HL-60/S4 treated with retinoic acid at 250 ng/mL for 4 days and 3 days (cell line): ENCODE results near the gene CPNE4.

Source experiments
- in situ Hi-C: fragments of 300-500 bp; cut with MboI; formaldehyde crosslinking; loops from 2 replicates; pipeline ENCODE4 v1.7.0; 2022; ENCODE audit warnings: low sequenced_read_pairs

The CPNE4 gene

GRCh38 chr3:132034486-132035464 lies at the start of gene CPNE4:
Gene CPNE4, minus strand, starts transcription at chr3:132035014.
- in situ Hi-C loops, result loop anchor here (25.0 kb wide), 1 partner anchor 997 kb away; the partner anchor contains the start of genes ASTE1 and NEK11

DNA sequence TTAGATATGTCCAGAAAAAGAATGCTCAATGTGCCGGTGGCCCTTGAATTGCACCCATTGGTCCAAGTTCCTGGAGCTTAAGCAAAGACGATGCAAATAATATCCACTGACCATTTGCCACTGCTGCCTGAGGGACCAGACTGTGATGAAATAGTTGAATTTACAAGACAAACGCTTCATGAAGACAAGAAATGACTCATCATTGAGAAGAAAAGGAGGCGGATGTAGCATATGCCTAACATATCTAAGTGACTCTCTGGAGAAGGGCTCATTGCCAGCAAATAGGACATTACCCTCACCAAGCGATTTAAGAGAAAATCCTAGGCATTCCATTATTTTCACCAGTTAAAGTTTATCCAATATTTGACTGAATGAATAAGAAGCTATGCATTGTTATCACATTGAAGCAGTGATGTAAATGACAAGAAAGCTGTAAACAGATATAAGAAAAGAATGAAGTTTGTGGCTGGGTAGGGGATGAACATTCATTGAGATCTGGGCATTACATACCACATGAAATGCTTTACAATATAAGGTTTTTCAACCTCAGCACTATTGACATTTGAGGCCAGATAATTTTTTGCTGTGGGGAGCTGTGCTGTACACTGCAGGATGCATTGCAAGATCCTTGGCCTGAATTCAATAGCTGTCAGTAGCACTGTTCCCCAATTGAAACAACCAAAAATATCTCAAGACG lies 48.9 kb upstream of the CPNE4 start:
- in situ Hi-C loops, result no loop called here

DNA sequence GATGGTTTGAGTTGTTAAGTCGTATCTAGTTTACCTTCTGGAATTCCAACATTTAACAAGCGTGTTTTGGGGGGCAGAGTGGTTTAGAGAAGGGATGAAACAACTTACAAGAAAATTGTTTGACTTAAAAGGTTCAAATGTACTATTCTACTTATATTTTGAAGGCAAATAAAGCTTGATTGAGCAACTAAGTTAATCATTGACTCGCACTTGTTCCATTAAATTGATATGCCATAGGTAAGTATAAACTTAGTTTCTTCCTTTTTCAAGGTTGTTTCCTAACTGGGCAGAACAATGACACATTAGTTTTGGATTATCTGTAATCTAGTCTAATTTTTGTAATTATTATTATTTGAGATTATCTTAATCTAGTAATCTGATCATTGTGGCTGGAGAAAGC lies 48.3 kb upstream of the CPNE4 start:
- in situ Hi-C loops, result no loop called here

GRCh38 chr3:132079147-132079546 lies 44.3 kb upstream of the CPNE4 start:
- in situ Hi-C loops, result no loop called here

- in situ Hi-C loops, result no loop called here
Observed at GRCh38 chr3:132073771-132074170, 39.0 kb upstream of the CPNE4 start.

DNA sequence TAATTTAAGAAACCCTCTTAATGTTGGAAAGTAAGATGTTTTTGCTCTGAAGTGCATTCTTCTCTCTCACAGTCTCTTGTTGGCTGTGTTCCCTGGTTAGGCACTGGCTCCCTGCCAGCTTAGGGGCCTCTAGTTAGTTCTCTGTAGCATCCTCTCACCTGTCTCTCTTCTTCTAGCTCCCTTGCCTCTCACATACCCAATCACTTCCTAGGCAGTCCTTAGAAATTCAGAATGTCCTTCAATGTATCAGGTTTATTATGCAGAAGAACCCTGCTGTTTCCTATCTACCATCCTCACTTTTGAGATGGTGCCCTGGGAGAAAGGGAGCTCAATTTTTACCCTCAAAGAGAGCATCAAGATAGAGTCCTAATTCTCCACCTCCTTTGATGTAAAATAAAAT lies 36.2 kb upstream of the CPNE4 start:
- in situ Hi-C loops, result no loop called here

DNA sequence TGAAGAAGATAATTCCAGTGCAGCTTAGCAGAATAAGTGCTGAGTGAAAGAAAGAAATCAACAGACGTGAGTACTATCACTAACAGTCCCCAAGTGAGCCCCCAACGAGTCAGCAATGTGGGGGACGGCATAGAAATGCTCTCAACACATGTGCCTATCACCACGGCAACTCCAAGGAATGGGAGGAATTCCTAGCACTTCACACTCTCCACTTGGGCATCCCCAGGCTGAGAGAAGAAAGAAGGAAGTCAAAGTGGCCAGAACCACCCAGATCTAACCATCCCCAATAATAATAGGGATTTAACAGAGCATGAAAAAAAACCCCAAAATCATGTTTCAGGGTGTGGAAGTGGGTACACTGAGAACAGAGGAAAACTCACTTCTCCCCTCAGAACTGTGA lies 29.3 kb upstream of the CPNE4 start:
- in situ Hi-C loops, result no loop called here

- in situ Hi-C loops, result no loop called here
Observed at GRCh38 chr3:132062535-132062934, 27.7 kb upstream of the CPNE4 start.

DNA sequence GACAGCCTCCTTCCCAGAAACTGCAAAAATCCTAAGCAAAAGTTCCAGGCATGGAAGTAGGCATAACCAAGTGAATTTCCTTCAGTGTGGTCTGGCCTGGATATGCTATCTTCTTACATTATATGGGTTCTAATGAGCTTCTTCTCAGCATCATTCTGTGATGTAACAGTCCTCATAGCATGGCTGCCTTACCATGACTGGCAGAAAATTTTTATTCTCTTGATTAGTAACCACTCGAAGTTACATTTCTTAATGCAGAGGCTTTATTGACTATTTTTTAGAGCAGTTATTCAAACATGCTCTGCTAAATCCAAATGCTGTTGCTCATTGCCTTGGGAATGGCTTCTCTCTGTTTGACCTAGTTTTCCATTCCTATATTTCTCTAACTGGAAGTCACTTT lies 21.1 kb upstream of the CPNE4 start:
- in situ Hi-C loops, result no loop called here

DNA sequence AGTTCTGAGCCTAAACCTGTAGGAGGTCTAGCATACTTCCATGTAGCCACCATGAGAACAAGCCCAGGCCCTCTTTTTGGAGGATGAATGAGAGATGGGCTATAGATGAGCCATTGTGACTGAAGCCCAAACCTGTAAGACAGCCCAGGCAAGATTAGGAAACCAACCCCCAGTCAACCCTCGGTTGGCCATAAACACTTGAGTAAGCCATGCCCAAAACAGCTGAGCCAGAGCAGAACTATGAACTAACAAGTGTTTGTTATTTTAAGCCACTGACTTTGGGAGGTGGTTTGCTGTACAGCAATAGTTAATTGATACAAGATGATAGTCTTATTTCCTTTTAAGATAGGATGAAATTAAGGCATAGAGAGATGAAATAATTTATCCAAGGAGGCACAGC lies 12.4 kb upstream of the CPNE4 start:
- in situ Hi-C loops, result loop anchor here (25.0 kb wide), 1 partner anchor 1010 kb away; the partner anchor contains the start of genes ASTE1 and NEK11

DNA sequence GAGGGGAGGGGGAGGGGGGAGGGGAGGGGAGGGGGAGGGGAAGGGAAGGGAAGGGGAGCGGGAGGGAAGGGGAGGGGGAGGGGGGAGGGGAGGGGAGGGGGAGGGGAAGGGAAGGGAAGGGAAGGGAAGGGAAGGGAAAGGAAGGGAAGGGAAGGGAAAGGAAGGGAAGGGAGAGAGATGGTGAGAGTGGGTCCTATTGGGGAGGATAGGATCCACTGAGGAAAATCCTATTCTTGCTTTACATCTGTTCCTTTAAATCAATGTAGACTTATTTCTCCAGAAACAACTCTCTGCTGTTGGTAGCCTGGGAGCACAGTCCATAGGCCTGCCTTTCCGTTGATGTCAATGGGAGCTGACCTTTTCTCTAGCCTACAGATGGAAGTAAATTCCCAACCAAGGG lies 10.1 kb upstream of the CPNE4 start:
- in situ Hi-C loops, result loop anchor here (25.0 kb wide), 1 partner anchor 1008 kb away; the partner anchor contains the start of genes ASTE1 and NEK11

DNA sequence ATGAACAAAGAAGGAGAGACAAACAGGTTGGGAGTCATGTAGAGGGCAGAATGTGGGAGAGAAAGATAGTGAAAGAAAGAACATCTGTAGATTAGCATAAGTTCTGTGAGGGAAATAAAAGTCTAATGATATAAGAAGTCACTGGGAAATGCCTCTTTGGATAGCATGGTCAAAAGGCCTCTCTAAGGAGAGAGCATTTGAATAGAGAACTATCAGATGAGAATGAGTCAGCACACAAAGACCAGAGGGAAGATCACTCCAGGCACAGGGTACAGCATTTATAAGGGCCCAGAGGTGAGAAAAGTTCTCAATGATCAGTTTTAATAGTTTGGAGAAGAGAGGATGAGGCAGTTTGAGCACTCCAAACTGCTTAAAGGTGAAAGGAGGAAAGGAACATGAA lies 7.9 kb upstream of the CPNE4 start:
- in situ Hi-C loops, result loop anchor here (25.0 kb wide), 1 partner anchor 1005 kb away; the partner anchor contains the start of genes ASTE1 and NEK11

DNA sequence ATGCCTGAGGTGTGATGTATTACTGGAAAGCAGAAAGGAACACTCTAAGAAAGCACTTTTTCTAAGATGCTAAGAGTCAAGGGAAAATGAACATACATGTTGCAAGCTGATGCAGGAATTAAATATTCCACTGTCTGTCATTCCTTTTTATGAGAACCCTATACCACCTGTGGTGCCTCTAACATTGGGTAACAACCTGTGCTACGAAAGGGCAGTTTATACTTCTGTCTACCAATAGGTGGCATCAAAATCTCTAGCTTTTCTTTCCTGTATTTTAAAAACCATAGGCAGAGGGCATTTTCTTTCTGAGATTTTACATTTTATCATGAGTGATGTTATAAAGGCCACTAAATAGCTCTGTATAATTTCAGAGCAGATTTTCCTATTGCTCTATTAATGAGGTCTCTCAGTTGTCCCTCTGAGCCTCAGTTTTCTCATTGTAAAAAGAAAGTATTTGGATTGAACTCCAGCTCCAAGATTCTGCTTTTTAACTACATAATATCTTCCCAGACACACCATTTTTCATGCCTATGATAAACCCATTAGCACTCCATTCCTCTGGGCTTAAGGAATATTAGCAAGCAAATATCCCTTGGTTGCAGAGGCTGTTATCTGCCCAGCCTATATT lies 3.5 kb upstream of the CPNE4 start:
- in situ Hi-C loops, result loop anchor here (25.0 kb wide), 1 partner anchor 1001 kb away; the partner anchor contains the start of genes ASTE1 and NEK11

- in situ Hi-C loops, result loop anchor here (25.0 kb wide), 1 partner anchor 1000 kb away; the partner anchor contains the start of genes ASTE1 and NEK11
Observed at GRCh38 chr3:132037581-132037980, 2.8 kb upstream of the CPNE4 start.

DNA sequence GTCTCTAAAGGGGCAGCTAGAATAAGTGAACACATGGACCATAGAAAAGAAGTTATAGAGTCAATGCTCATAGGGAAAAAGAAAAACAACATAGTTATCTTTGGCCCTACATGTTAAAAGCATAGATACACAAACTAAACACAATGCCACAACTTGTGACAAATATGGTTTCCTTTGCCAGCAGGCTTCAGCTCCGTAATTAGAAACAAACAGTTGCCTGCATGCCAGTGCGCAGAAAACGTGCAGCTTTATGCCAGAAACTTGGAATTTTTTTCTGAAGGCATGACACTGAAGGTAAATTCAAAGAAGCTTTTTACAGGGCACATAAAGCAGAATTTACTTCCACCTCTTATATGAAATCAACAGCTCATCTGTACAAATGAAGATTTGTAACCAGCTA lies 2.2 kb upstream of the CPNE4 start:
- in situ Hi-C loops, result loop anchor here (25.0 kb wide), 1 partner anchor 1000 kb away; the partner anchor contains the start of genes ASTE1 and NEK11

- in situ Hi-C loops, result loop anchor here (25.0 kb wide), 1 partner anchor 997 kb away; the partner anchor contains the start of genes ASTE1 and NEK11
Observed at GRCh38 chr3:132034097-132034485, 723 bp downstream of the CPNE4 start.

DNA sequence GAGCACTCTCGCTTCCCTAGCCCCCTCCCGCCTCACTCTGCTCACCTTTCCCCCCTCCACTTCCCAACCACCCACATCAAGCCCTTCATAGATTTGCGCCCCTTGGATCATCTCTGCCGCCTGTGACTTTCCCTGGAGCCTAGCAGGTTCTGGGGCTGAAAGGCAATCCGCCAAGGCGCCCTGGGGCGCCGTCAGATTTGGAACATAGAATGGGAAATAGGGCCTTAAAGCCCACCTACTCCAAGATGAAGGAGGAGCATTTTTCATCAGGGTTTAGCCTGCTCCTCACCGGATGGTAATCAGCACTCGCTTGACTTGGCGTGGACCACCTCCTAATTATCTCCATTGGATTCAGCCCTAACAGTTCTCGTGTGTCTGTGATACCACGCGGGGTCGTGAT lies 1.3 kb downstream of the CPNE4 start:
- in situ Hi-C loops, result loop anchor here (25.0 kb wide), 1 partner anchor 996 kb away; the partner anchor contains the start of genes ASTE1 and NEK11

DNA sequence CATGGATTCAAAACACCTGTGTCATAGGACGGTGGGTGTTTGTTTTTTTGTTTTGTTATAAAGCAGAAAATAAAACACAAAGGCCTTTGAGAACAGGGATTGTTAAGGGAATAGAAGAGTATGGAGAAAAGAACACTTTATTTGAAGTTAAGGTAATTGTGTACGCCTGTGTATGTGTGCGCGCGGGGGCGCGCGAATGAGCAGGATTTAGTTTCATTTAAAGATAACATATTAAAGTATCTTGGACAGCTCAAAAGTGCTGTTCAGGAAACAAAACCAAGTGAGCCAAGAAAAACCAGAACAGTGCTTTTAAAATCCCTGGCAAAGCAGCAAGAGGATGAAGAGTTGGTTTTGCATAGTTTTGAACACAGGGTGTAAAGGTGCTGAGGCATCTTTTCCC lies 1.9 kb downstream of the CPNE4 start:
- in situ Hi-C loops, result loop anchor here (25.0 kb wide), 1 partner anchor 996 kb away; the partner anchor contains the start of genes ASTE1 and NEK11

- in situ Hi-C loops, result loop anchor here (25.0 kb wide), 1 partner anchor 992 kb away; the partner anchor contains the start of genes ASTE1 and NEK11
Observed at GRCh38 chr3:132029182-132029902, 5.5 kb downstream of the CPNE4 start.

- in situ Hi-C loops, result no loop called here
Observed at GRCh38 chr3:132022914-132023313, 11.9 kb downstream of the CPNE4 start.
